GM12891 (cell line): ENCODE data around the gene FMN1.

ENCODE experiments used
- POLR2A ChIP-seq: IDR thresholded peaks from 2 replicates; pipeline ENCODE4 v1.6.1; 2011; ENCODE audit warnings: low read depth, low read length, control low read depth
- POLR2AphosphoS5 ChIP-seq: IDR thresholded peaks from 2 replicates; pipeline ENCODE4 v1.6.1; 2011; ENCODE audit warnings: low read depth, low read length, control low read depth
- TAF1 ChIP-seq: IDR thresholded peaks from 2 replicates; pipeline ENCODE4 v1.6.1; 2011; ENCODE audit warnings: low read depth, low read length, control low read depth

- TF ChIP-seq POLR2A = no peak
- TF ChIP-seq TAF1 = no peak
- no peak for TF ChIP-seq POLR2AphosphoS5
Measured at GRCh38 chr15:33135355-33135781, 59.1 kb downstream of the FMN1 start.
